Activated T-cell treated with anti-CD3 and anti-CD28 coated beads for 48 hours (primary cell): ENCODE measurements around the gene CUX1.
A peak's percentile ranks its signal among the peaks of the same experiment; 100 is the strongest.
"Not testable (repeated sequence)": the region's sequence is repeated elsewhere in the genome, so short reads cannot be mapped to it uniquely, and the experiment has no call there.

Experiments used
- DNase-seq: peaks from one replicate; pipeline ENCODE4 v3.0.0-alpha.2; 2020; ENCODE audit warnings: low read depth

Gene CUX1

GRCh38 chr7:101803203-101804087 is 14.0 kb upstream of the CUX1 start:
- DNase-seq: no peak

- no peak for DNase-seq
These were observed 13.1 kb upstream of the CUX1 start for GRCh38 chr7:101804088-101804963.

GRCh38 chr7:101804967-101805366 is 12.5 kb upstream of the CUX1 start:
- DNase-seq: no peak

- no peak for DNase-seq
These were observed 4.8 kb upstream of the CUX1 start for GRCh38 chr7:101812595-101812994.

GRCh38 chr7:101813402-101814019 is 3.9 kb upstream of the CUX1 start:
- DNase-seq: no peak

GRCh38 chr7:101814081-101814990 is 3.1 kb upstream of the CUX1 start:
- DNase-seq: peak; percentile 68

- DNase-seq: peak; percentile 57
These were observed 2.2 kb upstream of the CUX1 start for GRCh38 chr7:101814991-101815825.

GRCh38 chr7:101815826-101816594 is 1.4 kb upstream of the CUX1 start:
- DNase-seq: peak; percentile 73

- peak; percentile 21 for DNase-seq
These were observed 593 bp upstream of the CUX1 start for GRCh38 chr7:101816595-101817470.

- DNase-seq: no peak
These were observed 1.1 kb downstream of the CUX1 start for GRCh38 chr7:101818287-101819071.

- no peak for DNase-seq
These were observed 1.8 kb downstream of the CUX1 start for GRCh38 chr7:101819183-101819582.

- no peak for DNase-seq
These were observed 2.6 kb downstream of the CUX1 start for GRCh38 chr7:101819913-101820522.

GRCh38 chr7:101820703-101821102 is 3.3 kb downstream of the CUX1 start:
- DNase-seq: no peak

GRCh38 chr7:101822632-101823031 is 5.2 kb downstream of the CUX1 start:
- not testable (repeated sequence) for DNase-seq

GRCh38 chr7:101823096-101823495 is 5.7 kb downstream of the CUX1 start:
- no peak for DNase-seq

GRCh38 chr7:101823596-101823995 is 6.2 kb downstream of the CUX1 start:
- no peak for DNase-seq

GRCh38 chr7:101824440-101824839 is 7.0 kb downstream of the CUX1 start:
- no peak for DNase-seq
